Renal cortex interstitium (tissue), 11 donors: ENCODE data around the gene BATF. TPM values are rescaled to one million over a fixed set of nuclear protein-coding genes. Genes with fewer than 3 reads are reported as not detected.

Experiments
- DNase-seq, 11 donors: peaks; one replicate each; pipeline ENCODE4 v3.0.0-alpha.2; 2013; ENCODE audit warnings: low read depth in 9 of 11, low spot score in 4 of 11; ENCODE audit errors: extremely low read depth in 1 of 11
- polyA plus RNA-seq, 3 donors: library from polyadenylated mRNA; unstranded; fragments of 120-200 nt; gene quantifications; one replicate each; pipeline ENCODE4 v1.2.1, GENCODE V29; 2013; ENCODE audit not compliant: insufficient read length in 3 of 3

BATF gene
- polyA plus RNA-seq, 3 donors: 0.40 to 0.43 (median 0.42) TPM

DNA sequence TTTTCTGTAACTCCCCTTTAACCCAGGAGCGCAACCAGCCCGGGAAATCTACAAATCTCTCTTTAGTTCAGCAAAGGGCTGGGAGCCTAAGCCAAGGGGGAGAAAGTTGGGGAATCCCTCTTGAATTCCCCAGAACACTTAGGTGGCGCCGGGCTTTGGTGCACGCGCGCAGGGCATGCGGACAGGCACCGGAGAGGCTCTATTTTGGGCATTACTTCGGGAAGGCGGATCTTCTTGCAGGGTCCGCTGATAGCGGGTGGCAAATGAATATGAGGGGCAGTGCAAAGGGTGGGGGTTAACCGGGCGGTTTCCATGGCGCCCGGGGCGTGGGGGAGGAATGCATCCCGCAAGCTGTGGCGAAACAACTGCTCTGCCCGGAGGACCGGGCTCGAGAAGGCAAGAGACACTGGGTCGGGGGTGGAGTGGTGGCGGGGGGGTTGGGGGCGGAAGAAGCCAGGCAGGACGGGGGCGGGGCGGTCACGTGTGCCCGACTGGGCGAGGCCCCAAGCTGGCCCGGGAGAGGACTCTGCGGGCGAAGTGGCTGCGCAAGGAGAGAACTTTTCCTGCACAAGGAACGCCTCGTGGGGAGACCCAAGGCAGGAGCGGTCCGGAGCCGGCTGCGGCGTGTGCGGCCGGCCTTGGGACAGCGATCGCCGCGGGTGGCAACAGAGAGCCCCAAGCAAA lies 56.0 kb downstream of the BATF start, which contains the start of gene FLVCR2:
FLVCR2 (plus strand) TSS at position 519 of the 684 bp plus-strand sequence. CDS start 353 bp downstream, outside the sequence.
- DNase-seq: peak; percentile 10 to 57 (median 49)

DNA sequence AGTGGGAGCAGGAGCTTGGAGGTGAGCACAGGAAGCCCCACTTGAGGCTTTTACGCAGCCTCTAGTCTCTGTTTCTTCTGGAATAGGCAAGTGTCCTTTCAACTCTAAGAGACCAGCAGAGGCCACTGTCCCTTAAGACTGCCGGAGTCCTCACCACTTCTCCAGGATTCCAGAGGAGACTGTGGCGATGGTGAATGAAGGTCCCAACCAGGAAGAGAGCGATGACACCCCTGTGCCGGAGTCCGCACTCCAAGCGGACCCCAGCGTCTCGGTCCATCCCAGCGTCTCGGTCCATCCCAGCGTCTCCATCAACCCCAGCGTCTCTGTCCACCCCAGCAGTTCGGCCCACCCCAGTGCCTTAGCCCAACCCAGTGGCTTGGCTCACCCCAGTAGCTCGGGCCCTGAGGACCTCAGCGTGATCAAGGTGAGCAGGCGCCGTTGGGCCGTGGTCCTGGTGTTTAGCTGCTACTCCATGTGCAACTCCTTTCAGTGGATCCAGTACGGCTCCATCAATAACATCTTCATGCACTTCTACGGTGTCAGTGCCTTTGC lies 56.6 kb downstream of the BATF start:
- peak in 9 of 11 donors; percentile 1 to 40 (median 23) for DNase-seq

DNA sequence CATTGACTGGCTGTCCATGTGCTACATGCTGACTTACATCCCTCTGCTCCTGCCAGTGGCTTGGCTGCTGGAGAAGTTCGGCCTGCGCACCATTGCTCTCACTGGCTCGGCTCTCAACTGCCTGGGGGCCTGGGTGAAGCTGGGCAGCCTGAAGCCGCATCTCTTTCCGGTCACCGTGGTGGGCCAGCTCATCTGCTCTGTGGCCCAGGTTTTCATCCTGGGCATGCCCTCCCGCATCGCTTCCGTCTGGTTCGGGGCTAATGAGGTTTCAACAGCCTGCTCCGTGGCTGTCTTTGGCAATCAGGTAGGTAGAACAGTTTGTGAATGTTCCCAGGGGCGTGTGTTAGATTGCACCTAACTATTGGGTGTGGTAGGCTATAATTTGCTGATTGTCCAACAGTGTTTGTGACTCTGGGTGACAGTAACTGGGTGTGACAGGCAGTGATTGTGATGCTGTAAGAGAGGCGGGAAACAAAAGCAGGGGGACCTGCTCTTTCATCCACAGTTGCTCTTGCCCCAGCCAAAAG lies 57.1 kb downstream of the BATF start:
- DNase-seq: no peak

DNA sequence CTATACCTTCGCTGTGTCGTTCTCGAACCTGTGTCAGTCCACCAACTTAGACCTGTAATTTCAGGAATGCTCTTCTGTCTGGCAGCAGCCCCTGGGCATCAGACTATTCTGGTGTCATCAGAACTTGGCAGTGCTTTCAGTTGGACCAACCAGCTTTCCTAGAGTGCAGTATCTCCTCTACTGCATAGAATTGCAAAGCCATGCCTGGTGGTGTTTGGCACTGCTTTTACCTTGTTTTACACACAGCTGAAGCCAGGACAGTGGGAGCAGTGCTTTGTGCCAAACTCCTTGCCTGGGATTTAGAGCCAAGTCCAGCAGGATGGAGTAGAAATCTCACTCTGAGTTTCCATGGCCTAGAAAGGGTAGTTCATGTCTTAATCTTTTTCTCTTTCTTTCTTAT lies 57.6 kb downstream of the BATF start:
- no peak for DNase-seq

GRCh38 chr14:75587388-75587787 lies 65.1 kb downstream of the BATF start:
- DNase-seq: no peak

DNA sequence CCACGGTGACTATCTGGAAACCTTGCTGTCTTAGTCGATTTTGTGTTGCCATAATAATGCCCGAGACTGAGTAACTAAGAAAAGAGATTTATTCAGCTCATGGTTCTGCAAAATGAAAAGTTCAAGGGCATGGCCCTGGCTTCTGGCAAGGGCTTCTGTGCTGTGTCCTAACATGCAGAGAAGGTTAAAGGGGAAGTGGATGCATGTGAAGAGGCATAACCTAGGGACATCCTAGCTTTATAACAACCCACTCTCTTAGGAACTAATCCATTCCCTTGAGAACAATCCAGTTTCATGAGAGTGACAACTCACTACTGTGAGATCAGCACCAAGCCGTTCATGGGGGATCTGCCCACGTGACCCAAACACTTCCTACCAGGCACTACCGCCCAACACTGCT lies 67.7 kb downstream of the BATF start:
- no peak for DNase-seq

DNA sequence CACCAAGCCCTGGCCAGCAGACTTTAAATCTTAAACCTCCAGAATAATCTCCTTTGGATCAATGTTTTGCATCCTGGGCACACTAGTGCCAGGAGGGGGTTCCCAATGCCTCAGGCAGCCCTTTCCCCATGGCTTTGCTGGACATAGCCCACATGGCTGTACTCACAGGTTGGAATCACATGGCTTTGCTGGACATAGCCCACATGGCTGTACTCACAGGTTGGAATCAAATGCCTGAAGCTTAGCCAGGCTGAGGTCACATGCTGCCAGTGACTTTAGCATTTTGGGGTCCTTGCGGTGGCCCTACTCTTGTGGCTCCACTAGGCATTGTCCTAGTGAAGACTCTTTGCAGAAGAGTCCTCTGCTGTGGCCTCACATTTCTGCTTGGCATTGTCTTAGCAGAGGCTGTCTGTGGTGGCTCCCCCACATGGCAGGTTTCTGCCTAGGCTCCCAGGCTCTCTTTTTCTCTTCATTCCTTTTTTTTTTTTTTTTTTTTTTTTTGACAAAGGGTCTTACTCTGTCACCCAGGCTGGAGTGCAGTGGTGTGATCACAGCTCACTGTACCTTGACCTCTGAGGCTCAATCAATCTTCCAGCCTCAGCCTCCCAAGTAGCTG lies 69.2 kb downstream of the BATF start:
- DNase-seq: no peak

GRCh38 chr14:75591987-75592575 lies 69.8 kb downstream of the BATF start:
- DNase-seq: no peak

DNA sequence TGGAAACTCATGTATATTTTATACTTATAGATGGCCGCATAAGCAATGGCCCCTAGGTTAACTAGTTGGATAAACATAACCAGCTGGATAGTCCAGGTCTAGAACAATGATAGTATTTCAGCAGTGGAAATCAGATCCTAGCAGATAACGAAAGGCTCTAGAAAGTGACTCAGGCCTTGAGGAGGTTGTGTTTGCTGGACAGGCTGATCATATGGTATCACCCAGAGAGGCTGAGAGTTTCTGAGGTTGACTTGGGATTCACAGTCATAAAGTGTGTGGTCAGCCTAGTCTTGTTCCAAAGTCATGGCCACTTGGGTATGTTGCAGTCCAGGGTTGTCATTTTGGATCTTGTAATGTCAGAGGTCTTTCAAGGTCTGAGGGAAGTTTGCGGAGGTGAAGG lies 73.0 kb downstream of the BATF start:
- DNase-seq: no peak

Other genes starting within 250 kb of the BATF start
- 100 to 1,000 TPM; 241 to 640 (median 512) TPM for gene FOS, start 243.6 kb upstream of the BATF start, polyA plus RNA-seq
- 10 to 100 TPM; 18.3 to 28.0 (median 26.1) TPM for gene JDP2, start 94.4 kb upstream of the BATF start, polyA plus RNA-seq
- gene FLVCR2, start 56.2 kb downstream of the BATF start, polyA plus RNA-seq: 1 to 10 TPM; 5.9 to 9.4 (median 7.5) TPM
- gene ERG28, start 138.4 kb downstream of the BATF start, polyA plus RNA-seq: 10 to 100 TPM; 33.0 to 36.8 (median 35.3) TPM
- 10 to 100 TPM; 29.4 to 36.6 (median 32.7) TPM for gene TTLL5, start 138.8 kb downstream of the BATF start, polyA plus RNA-seq